GM19468 (cell line): ENCODE measurements around the gene AMY2B.
"Not testable (repeated sequence)": the region's sequence is repeated elsewhere in the genome, so short reads cannot be mapped to it uniquely, and the experiment has no call there.

Experiments
- ATAC-seq: cut with Tn5 transposase; IDR thresholded peaks from one replicate; pipeline ENCODE4 v1.9.1; 2021; ENCODE audit warnings: mild to moderate bottlenecking, moderate library complexity, moderate number of reproducible peaks; ENCODE audit not compliant: unreplicated experiment; ENCODE audit errors: extremely low read depth

Gene AMY2B

GRCh38 chr1:103571289-103571688, at the start of gene AMY2B:
Gene AMY2B, plus strand, starts transcription at chr1:103571589. Its CDS starts 14 bp downstream, at chr1:103571603.
- ATAC-seq = not testable (repeated sequence)

- no peak for ATAC-seq
Observed at GRCh38 chr1:103523346-103523745, 48.0 kb upstream of the AMY2B start.

- peak; percentile 41 for ATAC-seq
Observed at GRCh38 chr1:103525114-103525606, 46.2 kb upstream of the AMY2B start.

GRCh38 chr1:103525607-103526507, 45.5 kb upstream of the AMY2B start, which contains the start of gene RNPC3:
Gene RNPC3, plus strand, starts transcription at chr1:103525699. Its CDS starts 372 bp downstream, at chr1:103526071.
- ATAC-seq = peak; percentile 42

- ATAC-seq = no peak
Observed at GRCh38 chr1:103527331-103527730, 44.1 kb upstream of the AMY2B start.

GRCh38 chr1:103529746-103530145, 41.6 kb upstream of the AMY2B start:
- no peak for ATAC-seq

GRCh38 chr1:103538226-103538625, 33.2 kb upstream of the AMY2B start:
- no peak for ATAC-seq

GRCh38 chr1:103541431-103541830, 30.0 kb upstream of the AMY2B start:
- ATAC-seq = no peak

GRCh38 chr1:103546496-103546895, 24.9 kb upstream of the AMY2B start:
- no peak for ATAC-seq

- no peak for ATAC-seq
Observed at GRCh38 chr1:103547840-103548239, 23.5 kb upstream of the AMY2B start.

- no peak for ATAC-seq
Observed at GRCh38 chr1:103560427-103560826, 11.0 kb upstream of the AMY2B start.

- not testable (repeated sequence) for ATAC-seq
Observed at GRCh38 chr1:103561124-103561523, 10.3 kb upstream of the AMY2B start.

GRCh38 chr1:103561643-103562395, 9.6 kb upstream of the AMY2B start:
- peak; percentile 61 for ATAC-seq

- no peak for ATAC-seq
Observed at GRCh38 chr1:103563056-103563455, 8.3 kb upstream of the AMY2B start.

GRCh38 chr1:103569493-103569892, 1.9 kb upstream of the AMY2B start:
- no peak for ATAC-seq

- no peak for ATAC-seq
Observed at GRCh38 chr1:103576065-103576464, 4.7 kb downstream of the AMY2B start.

GRCh38 chr1:103576784-103577183, 5.4 kb downstream of the AMY2B start:
- ATAC-seq = not testable (repeated sequence)

- no peak for ATAC-seq
Observed at GRCh38 chr1:103582464-103582863, 11.1 kb downstream of the AMY2B start.

- no peak for ATAC-seq
Observed at GRCh38 chr1:103583887-103584286, 12.5 kb downstream of the AMY2B start.

- ATAC-seq = no peak
Observed at GRCh38 chr1:103584537-103584936, 13.1 kb downstream of the AMY2B start.

- ATAC-seq = not testable (repeated sequence)
Observed at GRCh38 chr1:103602740-103603139, 31.4 kb downstream of the AMY2B start.
